ENCODE data around the gene DOCK1.

The DOCK1 gene

GRCh38 chr10:126997801-126998590, 92.8 kb downstream of the DOCK1 start:
- no peak for TF ChIP-seq CTCF (IDR thresholded peaks at IDR 0.05; ENCODE audit: extremely low read depth, missing control alignments)
- DNase-seq (ENCODE audit: low spot score) = no peak

- TF ChIP-seq CTCF (IDR thresholded peaks at IDR 0.05; ENCODE audit: extremely low read depth, missing control alignments) = no peak
- DNase-seq (ENCODE audit: low spot score) = no peak
Observed at GRCh38 chr10:127000598-127000997, 95.4 kb downstream of the DOCK1 start.

- TF ChIP-seq CTCF (IDR thresholded peaks at IDR 0.05; ENCODE audit: extremely low read depth, missing control alignments) = no peak
- DNase-seq (ENCODE audit: low spot score) = no peak
Observed at GRCh38 chr10:127003032-127003685, 97.9 kb downstream of the DOCK1 start.

- DNase-seq (ENCODE audit: low spot score) = no peak
- no peak for TF ChIP-seq CTCF (IDR thresholded peaks at IDR 0.05; ENCODE audit: extremely low read depth, missing control alignments)
Observed at GRCh38 chr10:127006453-127006852, 101.2 kb downstream of the DOCK1 start.

GRCh38 chr10:127009366-127009765, 104.1 kb downstream of the DOCK1 start:
- TF ChIP-seq CTCF (IDR thresholded peaks at IDR 0.05; ENCODE audit: extremely low read depth, missing control alignments) = no peak
- no peak for DNase-seq (ENCODE audit: low spot score)

GRCh38 chr10:127011174-127011573, 105.9 kb downstream of the DOCK1 start:
- no peak for DNase-seq (ENCODE audit: low spot score)
- TF ChIP-seq CTCF (IDR thresholded peaks at IDR 0.05; ENCODE audit: extremely low read depth, missing control alignments) = no peak

- DNase-seq (ENCODE audit: low spot score) = no peak
- no peak for TF ChIP-seq CTCF (IDR thresholded peaks at IDR 0.05; ENCODE audit: extremely low read depth, missing control alignments)
Observed at GRCh38 chr10:127012071-127012768, 107.0 kb downstream of the DOCK1 start.
